ENCODE results near the gene NT5C3A. TPM values are rescaled to one million over a fixed set of nuclear protein-coding genes. Genes with fewer than 3 reads are reported as not detected.

The NT5C3A gene
- total RNA-seq, 2 experiments from 2014 or later, result 34.2 to 37.7 TPM

- ChIA-PET POLR2A (interaction anchor here (0.6 to 3.1 kb wide), 9 partner anchors 12 to 170 kb away, joined by 3 to 20 read pairs (median 4); partner anchors contain the start of gene KBTBD2), CTCF (interaction anchor here (1.0 to 5.6 kb wide), 4 partner anchors 8 to 215 kb away, joined by 3 to 41 read pairs (median 8); partner anchors contain the start of gene RP9)
- H3K36me3 Mint-ChIP-seq (ENCODE audit: low read depth), result peaks cover 28% of the 10 kb centered on the region
- intact Hi-C loops (cut with micrococcal nuclease), result loop anchor here (5.0 kb wide), 1 partner anchor 46 kb away; the partner anchor contains the start of gene RP9
- peak overlapping the region; percentile 95 for H3K4me3 Mint-ChIP-seq
- peak overlapping the region; percentile 86 for H3K27ac Mint-ChIP-seq
- no peak for DNase-seq
- H3K4me1 Mint-ChIP-seq (ENCODE audit: low read depth), result peaks cover 29% of the 10 kb centered on the region
- H3K27me3 Mint-ChIP-seq, result no peaks in the 10 kb centered on the region
- no peak for TF ChIP-seq CTCF (IDR thresholded peaks at IDR 0.05)
- peaks cover 8% of the 10 kb centered on the region for H3K9me3 Mint-ChIP-seq
- ATAC-seq, result no peak
Measured at GRCh38 chr7:33061282-33061937, 1.2 kb downstream of the NT5C3A start.

GRCh38 chr7:33059635-33060034 lies 2.9 kb downstream of the NT5C3A start:
- H3K4me1 Mint-ChIP-seq (ENCODE audit: low read depth), result peaks cover 43% of the 10 kb centered on the region
- DNase-seq (no peak), ATAC-seq (no peak)
- no peak overlapping the region for H3K4me3 Mint-ChIP-seq
- no peaks in the 10 kb centered on the region for H3K27me3 Mint-ChIP-seq
- ChIA-PET CTCF (interaction anchor here (2.5 kb wide), 1 partner anchor 213 kb away, joined by 9 read pairs; no protein-coding TSS in a partner anchor), POLR2A (no interaction called here)
- peaks cover 30% of the 10 kb centered on the region for H3K36me3 Mint-ChIP-seq (ENCODE audit: low read depth)
- H3K27ac Mint-ChIP-seq, result peak overlapping the region; percentile 66
- intact Hi-C loops (cut with micrococcal nuclease), result loop anchor here (5.0 kb wide), 1 partner anchor 48 kb away; the partner anchor contains the start of gene RP9
- TF ChIP-seq CTCF (IDR thresholded peaks at IDR 0.05), result no peak
- no peaks in the 10 kb centered on the region for H3K9me3 Mint-ChIP-seq

- DNase-seq (no peak), ATAC-seq (no peak)
- Mint-ChIP-seq H3K27ac (peak overlapping the region; percentile 77), H3K36me3 (ENCODE audit: low read depth) (peaks cover 22% of the 10 kb centered on the region), H3K27me3 (no peaks in the 10 kb centered on the region), H3K4me3 (no peak overlapping the region), H3K4me1 (ENCODE audit: low read depth) (peaks cover 61% of the 10 kb centered on the region), H3K9me3 (no peaks in the 10 kb centered on the region)
- ChIA-PET POLR2A (no interaction called here), CTCF (interaction anchor here (1.2 to 1.3 kb wide), 2 partner anchors 54 to 208 kb away, joined by 4 to 8 read pairs; partner anchors contain the start of gene RP9)
- intact Hi-C loops (cut with micrococcal nuclease), result no loop called here
- TF ChIP-seq CTCF (IDR thresholded peaks at IDR 0.05), result no peak
Measured at GRCh38 chr7:33055158-33055557, 7.4 kb downstream of the NT5C3A start.

- Mint-ChIP-seq H3K4me3 (no peak overlapping the region), H3K4me1 (ENCODE audit: low read depth) (peaks cover 56% of the 10 kb centered on the region)
- CTCF ChIA-PET, result interaction anchor here (0.9 to 3.1 kb wide), 8 partner anchors 7 to 254 kb away, joined by 3 to 20 read pairs (median 3); partner anchors contain the start of genes NT5C3A and RP9
Measured at GRCh38 chr7:33054261-33054964, 8.2 kb downstream of the NT5C3A start.

More at GRCh38 chr7:33054261-33054964, 8.2 kb downstream of the NT5C3A start:
- intact Hi-C loops (cut with micrococcal nuclease), result no loop called here
- TF ChIP-seq CTCF (IDR thresholded peaks at IDR 0.05), result no peak
- Mint-ChIP-seq H3K9me3 (no peaks in the 10 kb centered on the region), H3K27ac (peak overlapping the region; percentile 77), H3K36me3 (ENCODE audit: low read depth) (peaks cover 17% of the 10 kb centered on the region), H3K27me3 (no peaks in the 10 kb centered on the region)
- ATAC-seq (peak; percentile 80), DNase-seq (no peak)
- POLR2A ChIA-PET, result interaction anchor here (0.9 to 2.0 kb wide), 3 partner anchors 8 to 111 kb away, joined by 4 to 7 read pairs (median 6); partner anchors contain the start of gene NT5C3A

All from activated CD8-positive, alpha-beta T cell treated with anti-CD3 and anti-CD28 coated beads for 36 hours (primary cell).